GM10266 (cell line): ENCODE measurements around the gene TMEM37.

ENCODE experiments used
- DNase-seq: peaks from one replicate; pipeline ENCODE4 v3.0.0; 2012; ENCODE audit errors: extremely low spot score
- TF ChIP-seq, protein P1 (sequence below): IDR thresholded peaks from 2 replicates; pipeline ENCODE4 v1.5.1; 2012; ENCODE audit warnings: mild to moderate bottlenecking, low read depth; ENCODE audit not compliant: control insufficient read depth, insufficient read depth; ENCODE audit errors: missing control alignments

TMEM37 gene

DNA sequence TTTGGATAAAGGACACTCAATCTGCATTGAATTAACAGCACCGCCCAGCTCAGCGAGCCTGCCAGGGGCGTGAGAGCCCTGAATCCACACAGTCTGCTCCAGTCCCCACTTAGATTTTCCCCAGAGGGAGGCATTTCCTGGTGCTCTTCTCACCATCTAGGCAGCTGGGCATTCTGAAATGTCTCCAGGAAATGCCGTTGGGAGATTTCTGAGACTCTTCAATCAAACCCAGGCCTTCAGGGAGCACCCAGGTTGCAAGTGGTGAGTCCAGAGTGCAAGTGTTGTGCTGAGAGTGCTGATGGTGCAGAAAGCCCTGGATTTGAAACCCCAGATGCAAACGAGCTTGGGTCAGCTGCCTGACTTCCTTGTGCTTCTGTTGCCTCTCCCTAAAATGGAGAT is 23.4 kb upstream of the TMEM37 start:
- TF ChIP-seq, protein P1, sequence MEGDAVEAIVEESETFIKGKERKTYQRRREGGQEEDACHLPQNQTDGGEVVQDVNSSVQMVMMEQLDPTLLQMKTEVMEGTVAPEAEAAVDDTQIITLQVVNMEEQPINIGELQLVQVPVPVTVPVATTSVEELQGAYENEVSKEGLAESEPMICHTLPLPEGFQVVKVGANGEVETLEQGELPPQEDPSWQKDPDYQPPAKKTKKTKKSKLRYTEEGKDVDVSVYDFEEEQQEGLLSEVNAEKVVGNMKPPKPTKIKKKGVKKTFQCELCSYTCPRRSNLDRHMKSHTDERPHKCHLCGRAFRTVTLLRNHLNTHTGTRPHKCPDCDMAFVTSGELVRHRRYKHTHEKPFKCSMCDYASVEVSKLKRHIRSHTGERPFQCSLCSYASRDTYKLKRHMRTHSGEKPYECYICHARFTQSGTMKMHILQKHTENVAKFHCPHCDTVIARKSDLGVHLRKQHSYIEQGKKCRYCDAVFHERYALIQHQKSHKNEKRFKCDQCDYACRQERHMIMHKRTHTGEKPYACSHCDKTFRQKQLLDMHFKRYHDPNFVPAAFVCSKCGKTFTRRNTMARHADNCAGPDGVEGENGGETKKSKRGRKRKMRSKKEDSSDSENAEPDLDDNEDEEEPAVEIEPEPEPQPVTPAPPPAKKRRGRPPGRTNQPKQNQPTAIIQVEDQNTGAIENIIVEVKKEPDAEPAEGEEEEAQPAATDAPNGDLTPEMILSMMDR = no peak
- no peak for DNase-seq

DNA sequence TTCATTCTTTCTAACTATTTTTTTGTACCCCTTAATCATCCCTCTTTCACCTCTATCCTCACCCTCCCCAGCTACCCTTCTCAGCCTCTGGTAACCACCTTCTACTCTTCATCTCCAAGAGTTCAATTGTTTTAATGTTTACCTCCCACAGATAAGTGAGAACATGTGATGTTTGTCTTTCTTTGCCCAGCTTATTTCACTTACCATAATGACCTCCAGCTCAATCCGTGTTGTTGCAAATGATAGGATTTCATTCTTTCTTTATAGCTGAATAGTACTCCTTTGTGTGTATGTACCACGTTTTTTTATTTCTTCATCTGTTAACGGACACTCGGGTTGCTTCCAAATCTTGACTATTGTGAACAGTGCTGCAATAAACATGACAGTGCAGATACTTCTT is 22.1 kb upstream of the TMEM37 start:
- TF ChIP-seq, protein P1 = no peak
- no peak for DNase-seq

DNA sequence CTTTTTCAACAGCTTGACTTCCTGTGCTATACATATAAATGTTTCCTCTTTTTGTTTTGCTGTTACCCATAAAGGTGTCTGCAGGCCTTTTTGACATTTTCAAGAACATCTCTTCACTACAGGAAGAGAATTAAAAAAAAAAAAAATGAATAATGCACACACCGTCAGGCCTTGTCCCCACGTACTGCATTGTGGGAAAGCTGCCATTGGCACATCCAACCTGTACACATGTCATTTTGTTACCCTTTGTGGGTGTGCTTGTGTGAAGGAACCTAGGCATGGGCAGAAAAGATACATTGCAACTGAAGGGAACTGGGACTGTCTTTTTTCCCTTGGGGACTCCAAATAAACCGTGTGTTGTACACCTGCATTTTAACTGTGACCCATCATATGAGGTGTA is 16.8 kb upstream of the TMEM37 start:
- DNase-seq = no peak
- TF ChIP-seq, protein P1 = no peak

DNA sequence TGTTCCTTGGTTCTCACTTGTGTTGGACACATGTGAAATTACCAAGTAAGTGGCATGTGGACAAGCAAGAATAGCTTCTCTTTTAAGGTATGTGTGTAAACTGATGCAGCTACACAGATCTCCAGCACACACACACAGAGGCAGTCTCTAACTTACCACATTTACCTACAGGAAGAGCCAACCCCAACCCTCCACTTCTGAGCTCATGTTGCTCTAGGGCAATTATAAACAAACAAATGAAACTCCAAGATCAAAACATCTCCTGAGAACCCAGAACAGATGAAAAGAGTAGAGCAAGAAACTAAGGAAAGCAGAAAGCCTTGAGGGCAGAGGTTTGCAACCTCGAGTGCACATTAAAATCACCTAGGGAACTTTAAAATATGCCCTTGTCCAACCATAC is 16.0 kb upstream of the TMEM37 start:
- DNase-seq = no peak
- TF ChIP-seq, protein P1 = no peak

DNA sequence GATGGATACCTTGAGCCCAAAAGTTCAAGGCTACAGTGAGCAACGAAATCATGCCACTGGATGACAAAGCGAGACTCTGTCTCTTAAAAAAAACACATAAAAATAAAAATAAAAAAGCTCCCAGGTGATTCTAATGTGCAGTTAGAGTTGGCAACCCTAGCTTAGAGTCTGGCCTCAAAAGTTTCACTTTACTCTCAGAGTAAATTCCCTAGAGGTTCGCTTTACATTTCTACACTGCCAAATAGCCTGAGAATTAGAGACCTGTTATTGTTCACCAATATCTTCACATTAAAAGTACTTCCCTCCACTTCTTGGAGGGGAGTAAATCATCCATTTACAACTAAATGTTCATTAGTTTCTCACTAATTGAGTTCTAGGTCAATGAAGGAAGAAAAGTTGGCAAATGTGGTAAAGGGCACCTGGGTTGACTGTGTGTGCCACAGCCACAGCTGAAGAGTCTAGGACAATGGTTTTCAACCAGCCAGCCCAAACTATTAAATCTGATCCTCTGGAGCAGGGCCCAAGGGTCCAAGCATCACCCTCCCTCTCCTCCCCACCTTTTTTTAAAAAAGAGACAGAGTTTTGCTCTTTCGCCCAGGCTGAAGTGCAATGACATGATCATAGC is 15.2 kb upstream of the TMEM37 start:
- TF ChIP-seq, protein P1 = no peak
- DNase-seq = no peak

DNA sequence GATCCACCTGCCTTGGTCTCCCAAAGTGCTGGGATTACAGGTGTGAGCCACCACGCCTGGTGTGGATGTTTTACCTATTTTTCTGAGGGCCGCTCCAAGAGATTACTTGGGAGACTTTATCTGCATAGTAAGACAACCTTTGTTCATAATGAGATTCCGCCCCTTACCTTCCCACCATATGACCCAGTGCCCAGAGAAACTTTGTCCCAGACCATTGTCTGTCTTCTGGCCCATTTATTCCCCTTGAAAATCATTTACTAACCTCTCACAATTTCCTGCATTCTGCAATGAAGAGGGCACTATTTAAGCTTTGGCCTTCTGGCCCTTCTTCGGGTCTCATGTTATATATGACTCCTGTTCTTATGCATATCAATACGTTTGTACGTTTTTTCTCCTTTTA is 13.7 kb upstream of the TMEM37 start:
- no peak for DNase-seq
- TF ChIP-seq, protein P1 = no peak

DNA sequence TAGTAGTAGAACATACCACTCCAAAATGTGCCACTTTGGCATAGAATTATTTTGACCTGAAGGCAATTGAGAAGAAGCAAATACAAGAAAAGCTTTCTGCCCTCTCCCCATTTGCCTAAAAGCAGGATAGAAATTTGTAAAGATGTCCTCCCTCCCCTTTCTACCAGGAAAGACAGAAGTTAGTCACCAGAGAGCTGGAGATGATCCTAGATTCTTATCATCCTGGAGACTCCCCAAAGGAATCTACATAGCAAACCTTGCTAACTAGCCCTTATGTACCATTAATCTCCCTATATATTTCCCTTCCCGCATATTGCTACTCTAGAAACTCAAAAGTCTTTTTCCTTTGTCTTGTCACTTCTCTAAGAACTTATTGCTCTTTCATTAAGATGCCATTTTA is 12.6 kb upstream of the TMEM37 start:
- TF ChIP-seq, protein P1 = no peak
- no peak for DNase-seq
